ENCODE measurements around the gene TMED1.
A peak's percentile ranks its signal among the peaks of the same experiment; 100 is the strongest.
"Not testable (repeated sequence)": the region's sequence is repeated elsewhere in the genome, so short reads cannot be mapped to it uniquely, and the experiment has no call there.

Gene TMED1
- 5.7 to 20.5 (median 10.8) reads per million in 9 experiments for total RNA-seq

GRCh38 chr19:10835754-10836478 lies at the start of gene TMED1:
Gene TMED1 (minus strand): TSS chr19:10836212. CDS start chr19:10836191, 21 bp downstream.
- Mint-ChIP-seq H3K36me3 (ENCODE audit: insufficient read depth) (peaks cover 35% of the 10 kb centered on the region), H3K27me3 (no peaks in the 10 kb centered on the region), H3K27ac (peak within 1 kb of the TSS; percentile 97 to 100), H3K4me1 (ENCODE audit: low read depth in 2 of 2) (peaks cover 4 to 17% of the 10 kb centered on the region in 2 donors), H3K4me3 (peak within 1 kb of the TSS; percentile 98 to 100), H3K9me3 (no peaks in the 10 kb centered on the region)
- ATAC-seq (replicated peaks): peak; percentile 89
- DNase-seq: peak; percentile 91 to 96 (median 92)

DNA sequence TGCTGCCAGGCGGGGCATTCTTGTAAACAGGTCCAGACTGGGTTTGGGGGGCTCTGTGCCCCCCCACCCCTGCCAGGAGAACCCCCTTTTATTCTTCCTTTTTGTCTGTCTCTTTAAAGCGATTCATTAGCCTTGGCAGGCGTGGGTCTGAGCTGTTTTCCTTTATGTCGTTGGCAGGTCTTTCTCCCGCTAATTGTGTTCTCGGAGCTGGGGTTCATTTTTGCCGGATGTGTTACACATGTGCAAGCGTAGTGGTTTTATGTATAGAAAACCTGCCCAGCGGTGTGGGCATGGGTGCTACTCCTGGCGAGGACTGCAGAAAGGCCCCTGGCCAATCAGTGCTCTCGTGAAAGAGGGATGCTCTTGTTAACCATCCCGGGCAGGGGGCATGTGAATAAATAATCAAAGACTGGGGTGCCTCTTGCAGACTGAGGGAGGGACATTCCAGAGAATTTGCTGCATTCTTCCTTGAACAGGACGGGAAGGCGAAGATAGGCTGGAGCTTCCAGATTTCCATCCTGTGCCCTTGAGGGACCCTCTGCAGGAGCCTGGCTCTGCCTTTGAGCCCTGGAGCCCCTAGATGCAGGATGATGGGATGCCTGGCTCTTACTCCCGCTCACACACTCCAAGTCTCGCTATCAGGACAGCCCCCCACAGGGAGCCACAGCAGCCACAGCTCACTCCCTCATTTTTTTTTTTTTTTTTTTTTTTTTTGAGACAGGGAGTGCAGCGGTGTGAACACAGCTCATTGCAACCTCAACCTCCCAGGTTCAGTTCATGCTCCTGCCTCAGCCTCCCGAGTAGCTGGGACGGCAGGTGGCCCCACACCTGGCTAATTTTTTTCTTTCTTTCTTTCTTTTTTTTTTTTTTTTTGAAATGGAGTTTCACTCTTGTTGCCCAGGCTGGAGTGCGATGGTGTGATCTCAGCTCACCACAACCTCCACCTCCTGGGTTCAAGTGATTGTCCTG lies 49.5 kb upstream of the TMED1 start:
- no peaks in the 10 kb centered on the region for H3K9me3 Mint-ChIP-seq
- H3K36me3 Mint-ChIP-seq (ENCODE audit: insufficient read depth): peaks cover 4% of the 10 kb centered on the region
- no peaks in the 10 kb centered on the region for H3K27me3 Mint-ChIP-seq
- H3K4me1 Mint-ChIP-seq (ENCODE audit: low read depth in 2 of 2): peaks cover 0 to 8% of the 10 kb centered on the region in 2 donors
- no peak for DNase-seq
- H3K27ac Mint-ChIP-seq: no peak overlapping the region
- no peak for ATAC-seq (replicated peaks)
- H3K4me3 Mint-ChIP-seq: no peak overlapping the region

GRCh38 chr19:10884274-10884673 lies 48.3 kb upstream of the TMED1 start:
- H3K27me3 Mint-ChIP-seq: no peaks in the 10 kb centered on the region
- peaks cover 3 to 11% of the 10 kb centered on the region in 2 donors for H3K4me1 Mint-ChIP-seq (ENCODE audit: low read depth in 2 of 2)
- ATAC-seq (replicated peaks): no peak
- DNase-seq: no peak
- H3K27ac Mint-ChIP-seq: no peak overlapping the region
- no peak overlapping the region for H3K4me3 Mint-ChIP-seq
- no peaks in the 10 kb centered on the region for H3K9me3 Mint-ChIP-seq
- peaks cover 4% of the 10 kb centered on the region for H3K36me3 Mint-ChIP-seq (ENCODE audit: insufficient read depth)

GRCh38 chr19:10882108-10882457 lies 46.1 kb upstream of the TMED1 start:
- ATAC-seq (replicated peaks) (no peak), DNase-seq (no peak)
- Mint-ChIP-seq H3K36me3 (ENCODE audit: insufficient read depth) (peaks cover 6% of the 10 kb centered on the region), H3K27ac (no peak overlapping the region), H3K4me1 (ENCODE audit: low read depth in 2 of 2) (peaks cover 16% of the 10 kb centered on the region in 2 donors), H3K27me3 (no peaks in the 10 kb centered on the region), H3K9me3 (no peaks in the 10 kb centered on the region), H3K4me3 (no peak overlapping the region)

GRCh38 chr19:10881403-10882107 lies 45.5 kb upstream of the TMED1 start:
- no peak overlapping the region for H3K4me3 Mint-ChIP-seq
- DNase-seq (no peak), ATAC-seq (replicated peaks) (no peak)
- H3K27me3 Mint-ChIP-seq: no peaks in the 10 kb centered on the region
- H3K4me1 Mint-ChIP-seq (ENCODE audit: low read depth in 2 of 2): peaks cover 16 to 19% of the 10 kb centered on the region in 2 donors
- H3K27ac Mint-ChIP-seq: no peak overlapping the region
- H3K9me3 Mint-ChIP-seq: no peaks in the 10 kb centered on the region
- H3K36me3 Mint-ChIP-seq (ENCODE audit: insufficient read depth): peaks cover 6% of the 10 kb centered on the region

DNA sequence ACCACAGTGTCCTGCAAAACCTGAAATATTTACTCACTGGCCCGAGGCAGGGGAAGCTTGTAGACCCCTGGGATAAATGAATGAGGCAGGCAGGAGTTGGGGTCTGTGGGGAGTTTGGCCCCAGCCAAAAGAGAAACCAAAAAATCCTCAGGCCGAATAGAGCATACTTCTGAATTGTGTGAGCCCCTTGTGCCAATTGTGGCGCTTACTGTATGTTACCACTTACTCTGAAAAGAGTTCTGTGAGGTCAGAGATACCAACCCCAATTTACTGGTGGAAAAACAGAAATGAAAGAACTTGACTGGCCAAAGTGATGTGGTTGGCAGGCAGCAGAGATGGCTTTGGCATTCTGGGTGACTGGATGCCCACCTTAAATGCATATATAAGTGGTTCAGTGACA lies 42.2 kb upstream of the TMED1 start:
- DNase-seq: no peak
- no peaks in the 10 kb centered on the region for H3K9me3 Mint-ChIP-seq
- H3K4me3 Mint-ChIP-seq: peak overlapping the region in 1 of 2 donors; percentile 14
- no peaks in the 10 kb centered on the region for H3K27me3 Mint-ChIP-seq
- H3K27ac Mint-ChIP-seq: peak overlapping the region in 1 of 2 donors; percentile 41
- H3K36me3 Mint-ChIP-seq (ENCODE audit: insufficient read depth): peaks cover 6% of the 10 kb centered on the region
- peak; percentile 19 for ATAC-seq (replicated peaks)
- peaks cover 16 to 19% of the 10 kb centered on the region in 2 donors for H3K4me1 Mint-ChIP-seq (ENCODE audit: low read depth in 2 of 2)

- H3K4me3 Mint-ChIP-seq; H3K27me3 Mint-ChIP-seq; ATAC-seq (replicated peaks); H3K36me3 Mint-ChIP-seq (ENCODE audit: insufficient read depth); H3K9me3 Mint-ChIP-seq; DNase-seq: not testable (repeated sequence)
- H3K27ac Mint-ChIP-seq: peak overlapping the region; percentile 31 to 41
- peaks cover 19 to 22% of the 10 kb centered on the region in 2 donors for H3K4me1 Mint-ChIP-seq (ENCODE audit: low read depth in 2 of 2)
Measured at GRCh38 chr19:10877608-10878007, 41.6 kb upstream of the TMED1 start.

DNA sequence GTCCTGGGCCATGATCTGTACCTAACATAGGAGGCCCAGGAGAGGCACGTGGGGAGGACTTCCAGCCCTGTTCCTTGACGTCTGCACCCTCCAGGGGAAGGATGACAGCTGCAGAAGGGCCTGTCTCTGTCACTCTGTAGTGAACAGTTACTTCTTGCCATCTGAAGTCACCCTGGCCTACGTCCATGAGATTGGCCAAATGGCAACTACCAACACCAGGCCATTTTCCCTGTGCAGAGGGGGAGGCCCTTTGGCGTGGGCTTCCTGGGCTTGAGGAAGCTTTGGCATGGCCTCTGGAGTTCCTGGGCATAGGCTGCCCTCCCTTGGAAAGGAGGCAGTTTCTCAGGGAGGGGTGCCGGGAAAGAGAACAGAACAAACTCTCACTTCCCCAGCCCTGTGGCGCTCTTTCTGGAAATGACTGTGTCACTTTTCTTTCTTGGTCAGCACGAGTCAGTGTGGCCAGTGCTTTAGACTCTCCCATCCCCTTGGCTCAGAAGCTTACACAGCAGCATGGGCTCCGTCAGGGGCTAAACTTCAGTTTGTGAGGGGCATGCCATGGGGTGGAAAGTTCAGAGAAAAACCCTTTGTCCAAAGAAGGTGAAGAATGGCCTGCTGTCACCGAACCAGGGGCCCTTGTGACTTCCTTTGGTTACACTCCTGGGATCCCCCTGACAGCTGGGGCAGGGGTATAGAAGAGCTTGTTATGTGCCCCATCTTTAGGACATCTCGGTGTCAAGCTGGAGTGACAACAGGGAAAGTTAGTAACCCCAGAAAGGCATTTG lies 40.6 kb upstream of the TMED1 start:
- Mint-ChIP-seq H3K4me3 (peak overlapping the region in 1 of 2 donors; percentile 22), H3K4me1 (ENCODE audit: low read depth in 2 of 2) (peaks cover 22 to 25% of the 10 kb centered on the region in 2 donors), H3K36me3 (ENCODE audit: insufficient read depth) (peaks cover 6% of the 10 kb centered on the region), H3K27ac (no peak overlapping the region), H3K9me3 (no peaks in the 10 kb centered on the region), H3K27me3 (no peaks in the 10 kb centered on the region)
- no peak for DNase-seq
- no peak for ATAC-seq (replicated peaks)

DNA sequence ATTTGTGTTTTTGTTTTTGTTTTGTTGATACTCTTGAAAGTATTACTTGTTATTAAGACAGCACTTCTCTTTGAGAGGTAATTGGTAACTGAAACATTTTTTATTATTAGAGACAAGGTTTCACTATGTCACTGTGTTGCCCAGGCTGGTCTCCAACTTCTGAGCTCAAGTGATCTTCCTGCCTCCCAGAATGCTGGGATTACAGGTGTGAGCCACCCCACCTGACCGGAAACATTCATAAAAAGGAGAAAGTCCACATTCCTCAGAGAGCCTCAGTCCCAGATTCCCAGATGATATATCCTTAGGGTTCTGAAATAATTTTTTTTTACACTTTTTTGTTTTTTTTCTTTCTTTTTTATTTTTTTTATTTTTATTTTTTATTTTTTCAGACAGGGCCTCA lies 38.0 kb upstream of the TMED1 start:
- Mint-ChIP-seq H3K36me3 (ENCODE audit: insufficient read depth) (peaks cover 9% of the 10 kb centered on the region), H3K4me1 (ENCODE audit: low read depth in 2 of 2) (peaks cover 22 to 26% of the 10 kb centered on the region in 2 donors), H3K27me3 (no peaks in the 10 kb centered on the region), H3K4me3 (peak overlapping the region; percentile 49 to 62), H3K27ac (no peak overlapping the region), H3K9me3 (no peaks in the 10 kb centered on the region)
- ATAC-seq (replicated peaks) (no peak), DNase-seq (no peak)

- Mint-ChIP-seq H3K4me1 (ENCODE audit: low read depth in 2 of 2) (peaks cover 16 to 18% of the 10 kb centered on the region in 2 donors), H3K27me3 (no peaks in the 10 kb centered on the region), H3K9me3 (no peaks in the 10 kb centered on the region), H3K36me3 (ENCODE audit: insufficient read depth) (peaks cover 8% of the 10 kb centered on the region), H3K27ac (peak overlapping the region; percentile 70 to 90), H3K4me3 (peak overlapping the region; percentile 75 to 87)
- DNase-seq: no peak
- ATAC-seq (replicated peaks): no peak
Measured at GRCh38 chr19:10872546-10873107, 36.6 kb upstream of the TMED1 start.

GRCh38 chr19:10871711-10872545 lies 35.9 kb upstream of the TMED1 start:
- peak overlapping the region; percentile 75 to 87 for H3K4me3 Mint-ChIP-seq
- H3K27ac Mint-ChIP-seq: peak overlapping the region; percentile 70 to 90
- H3K9me3 Mint-ChIP-seq: no peaks in the 10 kb centered on the region
- peaks cover 16 to 17% of the 10 kb centered on the region in 2 donors for H3K4me1 Mint-ChIP-seq (ENCODE audit: low read depth in 2 of 2)
- H3K27me3 Mint-ChIP-seq: no peaks in the 10 kb centered on the region
- peak; percentile 5 to 31 (median 20) for DNase-seq
- ATAC-seq (replicated peaks): no peak
- peaks cover 9% of the 10 kb centered on the region for H3K36me3 Mint-ChIP-seq (ENCODE audit: insufficient read depth)
